ENCODE results near the gene ZP1.

The ZP1 gene

GRCh38 chr11:60844045-60844869 lies 23.1 kb upstream of the ZP1 start:
- no peak for DNase-seq

GRCh38 chr11:60844870-60845221 lies 22.5 kb upstream of the ZP1 start:
- DNase-seq: no peak

GRCh38 chr11:60845338-60845737 lies 22.0 kb upstream of the ZP1 start:
- DNase-seq: no peak

GRCh38 chr11:60847281-60847680 lies 20.1 kb upstream of the ZP1 start:
- no peak for DNase-seq

GRCh38 chr11:60847896-60848295 lies 19.4 kb upstream of the ZP1 start:
- no peak for DNase-seq

- DNase-seq: no peak
Measured at GRCh38 chr11:60848714-60849151, 18.6 kb upstream of the ZP1 start.

GRCh38 chr11:60849641-60850520 lies 17.5 kb upstream of the ZP1 start:
- no peak for DNase-seq

GRCh38 chr11:60851327-60852104 lies 15.8 kb upstream of the ZP1 start:
- no peak for DNase-seq

GRCh38 chr11:60852117-60852981 lies 15.0 kb upstream of the ZP1 start:
- no peak for DNase-seq

GRCh38 chr11:60852982-60853950 lies 14.1 kb upstream of the ZP1 start:
- no peak for DNase-seq

- DNase-seq: no peak
Measured at GRCh38 chr11:60854140-60854846, 13.0 kb upstream of the ZP1 start.

GRCh38 chr11:60854847-60855725 lies 12.3 kb upstream of the ZP1 start:
- DNase-seq: no peak

GRCh38 chr11:60855726-60856633 lies 11.4 kb upstream of the ZP1 start, which contains the start of gene PTGDR2:
Gene PTGDR2 (minus strand): TSS chr11:60855950. CDS start chr11:60853722, 2,228 bp downstream.
- DNase-seq: no peak

- DNase-seq: no peak
Measured at GRCh38 chr11:60857378-60858232, 9.7 kb upstream of the ZP1 start.

- no peak for DNase-seq
Measured at GRCh38 chr11:60858236-60858635, 9.1 kb upstream of the ZP1 start.

- DNase-seq: no peak
Measured at GRCh38 chr11:60858731-60859464, 8.4 kb upstream of the ZP1 start.

All from CD4-positive, alpha-beta T cell treated with Interleukin-17A for 4 hours (primary cell).